H1 (cell line): ENCODE results near the gene APOBEC2. TPM values are rescaled to one million over a fixed set of nuclear protein-coding genes. Genes with fewer than 3 reads are reported as not detected.

Experiments
- CTCF ChIA-PET: fragments of 300-600 bp; sonication (Branson Sonifier 250); formaldehyde crosslinking; loops from one replicate; lab custom pipeline; 2021; ENCODE audit not compliant: partially characterized antibody; lab: Charles Lee
- POLR2A ChIA-PET: fragments of 300-600 bp; sonication (Branson Sonifier 250); formaldehyde crosslinking; loops from one replicate; lab custom pipeline; 2021; ENCODE audit warnings: inconsistent platforms; ENCODE audit not compliant: partially characterized antibody; lab: Charles Lee
- DNase-seq, 2 experiments: peaks; one replicate each; pipeline versions ENCODE4 v3.0.0 to v3.0.0-alpha.2; 2010 to 2022; ENCODE audit warnings: low spot score in 2 of 2, low read depth in 1 of 2, mixed read lengths in 1 of 2
- FAIRE-seq: peaks from 2 replicates; lab custom pipeline; 2011; peaks lifted over from hg19 to GRCh38; lab: Jason Lieb, UNC
- H2AFZ ChIP-seq: 2 replicates; pipeline ENCODE4 v1.8.1; 2012; ENCODE audit warnings: low read length, inconsistent platforms
- H2AK5ac ChIP-seq: 2 replicates; pipeline ENCODE4 v1.6.1; 2013; ENCODE audit warnings: low read depth, low read length
- H2BK120ac ChIP-seq: replicated peaks from 2 replicates; pipeline ENCODE3; 2013; ENCODE audit warnings: low read depth, low read length, inconsistent platforms
- H2BK12ac ChIP-seq: 2 replicates; pipeline ENCODE4 v1.6.1; 2013; ENCODE audit warnings: low read depth, low read length
- H2BK15ac ChIP-seq: 2 replicates; pipeline ENCODE4 v1.6.1; 2013; ENCODE audit warnings: low read length
- H2BK20ac ChIP-seq: 2 replicates; pipeline ENCODE4 v1.6.1; 2013; ENCODE audit warnings: low read length
- H2BK5ac ChIP-seq: 2 replicates; pipeline ENCODE4 v1.6.1; 2013; ENCODE audit warnings: low read depth, low read length
- H3K14ac ChIP-seq: 2 replicates; pipeline ENCODE4 v1.6.1; 2013; ENCODE audit warnings: inconsistent platforms; ENCODE audit not compliant: insufficient read length
- H3K18ac ChIP-seq: 2 replicates; pipeline ENCODE4 v1.6.1; 2013; ENCODE audit warnings: low read length; ENCODE audit errors: extremely low read depth
- H3K23ac ChIP-seq: 2 replicates; pipeline ENCODE4 v1.6.1; 2013; ENCODE audit warnings: inconsistent platforms; ENCODE audit not compliant: insufficient read length
- H3K23me2 ChIP-seq: 2 replicates; pipeline ENCODE4 v1.6.1; 2013; ENCODE audit warnings: low read depth, low read length
- H3K27ac ChIP-seq: 2 replicates; pipeline ENCODE4 v1.6.1; 2011; ENCODE audit warnings: low read depth, low read length, inconsistent platforms
- H3K27me3 ChIP-seq, 4 experiments: replicated peaks in 1 of 4; 1 replicate in 1 of 4; 2 replicates in 3 of 4; pipeline versions ENCODE4 v1.6.1 to v1.8.1; 2011 to 2013; ENCODE audit warnings: low read length in 3 of 4, mild to moderate bottlenecking in 3 of 4, inconsistent platforms in 2 of 4, mixed read lengths in 2 of 4, moderate library complexity in 1 of 4; ENCODE audit not compliant: control insufficient read depth in 3 of 4, insufficient read depth in 3 of 4; ENCODE audit errors: extremely low read depth in 1 of 4
- H3K36me3 ChIP-seq, 4 experiments: 2 replicates each; pipeline versions ENCODE4 v1.6.1 to v1.8.1; 2011 to 2013; ENCODE audit warnings: mild to moderate bottlenecking in 4 of 4, low read length in 3 of 4, moderate library complexity in 2 of 4, control low read depth in 1 of 4, inconsistent platforms in 1 of 4; ENCODE audit not compliant: insufficient read depth in 4 of 4, control insufficient read depth in 2 of 4
- H3K4ac ChIP-seq: replicated peaks from 2 replicates; pipeline ENCODE3; 2013; ENCODE audit warnings: low read length, low read depth, mixed read lengths, inconsistent platforms; ENCODE audit not compliant: insufficient read length
- H3K4me1 ChIP-seq, 4 experiments: replicated peaks in 1 of 4; 1 replicate in 1 of 4; 2 replicates in 3 of 4; pipeline versions ENCODE4 v1.6.1 to v1.8.1; 2011 to 2013; ENCODE audit warnings: low read length in 3 of 4, inconsistent platforms in 2 of 4, mixed read lengths in 1 of 4; ENCODE audit not compliant: insufficient read depth in 4 of 4, control insufficient read depth in 3 of 4
- H3K4me2 ChIP-seq, 2 experiments: 2 replicates each; pipeline versions ENCODE4 v1.6.1 to v1.8.1; 2011 to 2013; ENCODE audit warnings: low read depth in 2 of 2, low read length in 2 of 2, control low read depth in 1 of 2, inconsistent platforms in 1 of 2, mild to moderate bottlenecking in 1 of 2; ENCODE audit not compliant: insufficient read depth in 1 of 2
- H3K4me3 ChIP-seq, 4 experiments: fragments of 200-600, 300-600 bp in 1 of 4; sonication (generic), shearing (Covaris generic), sonication (Bioruptor Twin) in 1 of 4; 2 replicates each; pipeline versions ENCODE4 v1.5.1 to v1.8.1; 2011 to 2016; ENCODE audit warnings: low read length in 4 of 4, low read depth in 3 of 4, control low read depth in 2 of 4, inconsistent platforms in 2 of 4, mild to moderate bottlenecking in 2 of 4, mixed read lengths in 1 of 4, moderate library complexity in 1 of 4; ENCODE audit not compliant: insufficient read depth in 2 of 4; ENCODE audit errors: extremely low read depth in 1 of 4
- H3K56ac ChIP-seq: replicated peaks from 2 replicates; pipeline ENCODE3; 2013; ENCODE audit warnings: low read depth, mild to moderate bottlenecking, mixed read lengths, low read length, inconsistent platforms; ENCODE audit not compliant: insufficient read length
- H3K79me1 ChIP-seq: 2 replicates; pipeline ENCODE4 v1.6.1; 2013; ENCODE audit warnings: low read depth, low read length, control low read depth
- H3K79me2 ChIP-seq, 2 experiments: 2 replicates each; pipeline versions ENCODE4 v1.6.1 to v1.8.1; 2012 to 2013; ENCODE audit warnings: low read length in 2 of 2, mild to moderate bottlenecking in 2 of 2, inconsistent platforms in 1 of 2; ENCODE audit not compliant: insufficient read depth in 2 of 2, control insufficient read depth in 1 of 2
- H3K9ac ChIP-seq, 4 experiments: replicated peaks in 1 of 4; 1 replicate in 1 of 4; 2 replicates in 3 of 4; pipeline versions ENCODE4 v1.6.1 to v1.8.1; 2011 to 2013; ENCODE audit warnings: low read depth in 3 of 4, low read length in 3 of 4, control low read depth in 2 of 4, mild to moderate bottlenecking in 2 of 4, moderate library complexity in 2 of 4, inconsistent platforms in 1 of 4; ENCODE audit errors: extremely low read depth in 1 of 4
- H3K9me3 ChIP-seq, 2 experiments: 2 replicates each; pipeline versions ENCODE4 v1.6.1 to v1.8.1; 2012 to 2013; ENCODE audit warnings: mild to moderate bottlenecking in 2 of 2, moderate library complexity in 2 of 2, control low read depth in 1 of 2, inconsistent platforms in 1 of 2, low read depth in 1 of 2, low read length in 1 of 2, mixed read lengths in 1 of 2; ENCODE audit not compliant: insufficient read depth in 2 of 2
- H4K20me1 ChIP-seq, 2 experiments: replicated peaks in 1 of 2; 2 replicates each; pipeline versions ENCODE3 to v1.8.1; 2011 to 2013; ENCODE audit warnings: inconsistent platforms in 2 of 2, low read length in 2 of 2, mild to moderate bottlenecking in 1 of 2; ENCODE audit not compliant: insufficient read depth in 2 of 2, control insufficient read depth in 1 of 2
- H4K5ac ChIP-seq: 2 replicates; pipeline ENCODE4 v1.6.1; 2013; ENCODE audit warnings: low read length, low read depth, mixed read lengths, inconsistent platforms; ENCODE audit not compliant: insufficient read length
- H4K8ac ChIP-seq: 2 replicates; pipeline ENCODE4 v1.8.0; 2013; ENCODE audit warnings: mild to moderate bottlenecking, moderate library complexity, low read length, inconsistent platforms; ENCODE audit not compliant: insufficient read depth; ENCODE audit errors: extremely low read depth
- H4K91ac ChIP-seq: replicated peaks from 2 replicates; pipeline ENCODE3; 2013; ENCODE audit warnings: low read length, mixed read lengths, inconsistent platforms; ENCODE audit not compliant: insufficient read length
- CREB1 ChIP-seq: IDR thresholded peaks from 2 replicates; pipeline ENCODE4 v1.6.1; 2012; ENCODE audit warnings: inconsistent platforms
- JUND ChIP-seq: IDR thresholded peaks from 2 replicates; pipeline ENCODE4 v1.6.1; 2011; ENCODE audit warnings: mild to moderate bottlenecking, improper control_type of control experiment, low read length
- SP2 ChIP-seq: IDR thresholded peaks from 2 replicates; pipeline ENCODE4 v1.6.1; 2012; ENCODE audit warnings: mild to moderate bottlenecking, low read length, inconsistent platforms
- USF2 ChIP-seq: IDR thresholded peaks from 2 replicates; pipeline ENCODE4 v1.6.1; 2011; ENCODE audit warnings: low read length, improper control_type of control experiment
- WGBS, 2 experiments: shearing (Covaris generic) in 1 of 2; methylation state at CpG; one replicate each; pipeline versions ENCODE4 v1.1.6 to v1.1.7; 2013 to 2015; ENCODE audit warnings: low lambda C conversion rate in 2 of 2, mixed read lengths in 2 of 2, inconsistent platforms in 1 of 2, low coverage in 1 of 2, missing lambda C conversion rate in 1 of 2; ENCODE audit not compliant: insufficient replicate concordance in 2 of 2, insufficient coverage in 1 of 2, insufficient read length in 1 of 2; ENCODE audit errors: extremely low coverage in 1 of 2, missing lambda C conversion rate in 1 of 2; 5-methylcytosine and 5-hydroxymethylcytosine counted together
- polyA plus RNA-seq, 7 experiments: library from polyadenylated mRNA; depleted of rRNA in 3 of 7; stranded (reverse) in 5 of 7; unstranded in 2 of 7; fragments of >200 nt in 5 of 7; fragments of 200-250 nt in 2 of 7; gene quantifications; 1 replicate in 5 of 7; 2 replicates in 1 of 7; 4 replicates in 1 of 7; pipeline versions ENCODE4 v1.2.1 to v1.2.3, GENCODE V29; 2011 to 2013; ENCODE audit warnings: missing spikeins in 2 of 7, mixed read lengths in 2 of 7
- total RNA-seq: library from RNA; stranded (reverse); fragmentation: NEBNext Ultra II Directional; extraction: Animal tissue kit (Norgen Biotek cat#: 25700); gene quantifications from 2 replicates; pipeline ENCODE4 v1.2.1, GENCODE V29; 2021

APOBEC2 gene
- total and polyA plus RNA-seq, 2 of the 8 experiments (the other 6 are each of a cell fraction or from before 2014, with no cell fraction given): not detected

DNA sequence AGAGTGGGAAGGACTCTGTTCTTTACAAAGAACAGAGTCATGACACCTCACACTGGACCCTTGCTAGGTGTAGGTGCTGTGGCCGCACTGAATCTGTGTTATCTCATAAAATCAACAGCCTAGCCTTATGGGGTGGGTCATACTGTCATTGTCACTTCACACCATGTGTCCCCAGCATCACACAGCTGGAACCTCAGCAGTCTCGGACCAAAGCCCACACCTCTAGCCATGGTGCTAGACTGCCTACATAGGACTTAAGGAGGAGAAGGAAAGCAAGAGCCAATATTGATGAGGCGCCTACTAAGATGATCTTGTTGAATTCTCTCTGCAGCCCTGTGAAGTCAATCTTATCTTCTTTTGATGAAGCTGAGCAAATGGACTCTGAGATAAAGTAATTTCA is 45.0 kb upstream of the APOBEC2 start:
- Histone ChIP-seq H3K4ac (no peak overlapping the region), H4K5ac (no peak overlapping the region), H3K9me3 (no peaks in the 10 kb centered on the region), H3K23ac (no peak overlapping the region), H2BK12ac (no peak overlapping the region), H2BK20ac (0 out of 2 replicates have a peak overlapping the region, but pooled peaks have one; percentile 91), H4K20me1 (peaks cover 0 to 2% of the 10 kb centered on the region in 2 experiments), H4K8ac (no peak overlapping the region), H3K14ac (no peak overlapping the region), H3K27me3 (no peaks in the 10 kb centered on the region), H2BK120ac (no peak overlapping the region), H3K4me1 (no peaks in the 10 kb centered on the region; a peak in 1 of 7 replicates), H3K18ac (no peak overlapping the region), H3K9ac (no peak overlapping the region), H3K23me2 (no peaks in the 10 kb centered on the region), H2BK5ac (no peak overlapping the region), H2BK15ac (no peak overlapping the region), H3K36me3 (no peaks in the 10 kb centered on the region), H3K79me2 (no peaks in the 10 kb centered on the region), H2AFZ (no peak overlapping the region), H3K79me1 (no peaks in the 10 kb centered on the region), H3K27ac (no peak overlapping the region), H2AK5ac (no peak overlapping the region), H3K56ac (no peak overlapping the region), H3K4me3 (no peak overlapping the region), H3K4me2 (no peak overlapping the region), H4K91ac (no peak overlapping the region)
- 96% methylated on average over 3 of the region's 3 CpGs; no CpG with 5 or more reads in 1 of the 2 experiments for WGBS, 2 experiments
- ChIA-PET CTCF (interaction anchor here (0.8 to 2.5 kb wide), 5 partner anchors 9 to 455 kb away, joined by 3 to 12 read pairs (median 5); no protein-coding TSS in a partner anchor), POLR2A (interaction anchor here (1.4 to 1.6 kb wide), 2 partner anchors 12 to 20 kb away, joined by 3 to 5 read pairs; no protein-coding TSS in a partner anchor)
- no peak for DNase-seq
- FAIRE-seq: no peak
- no peak for TF ChIP-seq CREB1
- TF ChIP-seq SP2: no peak
- no peak for TF ChIP-seq USF2
- TF ChIP-seq JUND: no peak
